HG02798 (cell line): Measurements from ENCODE around the gene MAP2K6.

Source experiments
- ATAC-seq: cut with Tn5 transposase; IDR thresholded peaks from one replicate; pipeline ENCODE4 v1.9.1; 2021; ENCODE audit warnings: mild to moderate bottlenecking; ENCODE audit not compliant: unreplicated experiment, poor library complexity

MAP2K6 gene

GRCh38 chr17:69523244-69523861 is 108.9 kb downstream of the MAP2K6 start:
- ATAC-seq: peak; percentile 74

- no peak for ATAC-seq
Measured at GRCh38 chr17:69524854-69525253, 110.4 kb downstream of the MAP2K6 start.

- ATAC-seq: peak; percentile 45
Measured at GRCh38 chr17:69525920-69526841, 111.7 kb downstream of the MAP2K6 start.

GRCh38 chr17:69528035-69528434 is 113.5 kb downstream of the MAP2K6 start:
- no peak for ATAC-seq

- no peak for ATAC-seq
Measured at GRCh38 chr17:69533481-69534234, 119.2 kb downstream of the MAP2K6 start.

- ATAC-seq: no peak
Measured at GRCh38 chr17:69534235-69534621, 119.7 kb downstream of the MAP2K6 start.

GRCh38 chr17:69535016-69535570 is 120.6 kb downstream of the MAP2K6 start:
- no peak for ATAC-seq

- no peak for ATAC-seq
Measured at GRCh38 chr17:69538795-69539194, 124.3 kb downstream of the MAP2K6 start.

GRCh38 chr17:69539274-69539673 is 124.8 kb downstream of the MAP2K6 start:
- ATAC-seq: no peak

GRCh38 chr17:69539781-69540319 is 125.4 kb downstream of the MAP2K6 start:
- ATAC-seq: no peak

GRCh38 chr17:69540356-69540755 is 125.9 kb downstream of the MAP2K6 start:
- no peak for ATAC-seq

- ATAC-seq: no peak
Measured at GRCh38 chr17:69547230-69547629, 132.7 kb downstream of the MAP2K6 start.

GRCh38 chr17:69547947-69548346 is 133.4 kb downstream of the MAP2K6 start:
- no peak for ATAC-seq

- ATAC-seq: no peak
Measured at GRCh38 chr17:69551212-69552010, 136.9 kb downstream of the MAP2K6 start.

- no peak for ATAC-seq
Measured at GRCh38 chr17:69552986-69553667, 138.6 kb downstream of the MAP2K6 start.

- no peak for ATAC-seq
Measured at GRCh38 chr17:69555056-69555455, 140.6 kb downstream of the MAP2K6 start.

GRCh38 chr17:69557339-69557738 is 142.8 kb downstream of the MAP2K6 start:
- ATAC-seq: no peak

GRCh38 chr17:69558796-69559195 is 144.3 kb downstream of the MAP2K6 start:
- no peak for ATAC-seq

GRCh38 chr17:69560987-69561441 is 146.5 kb downstream of the MAP2K6 start:
- ATAC-seq: no peak
